GM03348 (cell line): ENCODE data around the gene NRARP.
A peak's percentile ranks its signal among the peaks of the same experiment; 100 is the strongest.

ENCODE experiments used
- DNase-seq: peaks from one replicate; pipeline ENCODE4 v3.0.0; 2012; ENCODE audit warnings: low spot score

NRARP gene

DNA sequence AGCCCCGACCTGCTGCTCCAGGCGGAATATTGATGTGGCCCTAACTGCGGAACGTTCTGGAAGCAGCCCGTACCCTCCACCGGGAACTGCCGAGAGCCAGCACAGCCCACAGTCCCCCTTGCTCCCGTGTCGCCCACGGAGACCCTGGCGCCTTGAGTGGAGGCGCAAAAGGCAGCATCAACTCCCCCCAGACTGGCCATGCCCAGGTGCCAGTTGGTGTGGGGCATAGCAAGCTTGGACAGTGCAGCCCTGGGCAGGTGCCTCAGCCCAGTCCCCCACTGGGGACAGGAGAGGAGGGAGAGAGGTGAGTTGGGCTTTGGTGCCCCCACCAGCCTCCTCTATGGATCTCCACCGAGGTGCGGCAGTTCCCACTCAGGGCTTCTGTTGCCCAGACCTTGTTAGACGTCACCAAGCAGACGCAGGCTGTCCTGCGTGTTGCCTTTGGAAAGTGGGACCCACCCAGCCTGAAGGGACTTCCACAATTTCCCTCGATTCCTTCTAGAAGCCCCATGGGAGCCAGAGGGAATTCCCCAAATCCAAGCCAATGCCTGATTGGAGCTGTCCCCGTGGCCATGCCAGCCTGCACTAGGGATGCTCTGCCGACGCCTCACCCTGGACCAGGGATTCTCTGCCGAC lies 19.8 kb upstream of the NRARP start:
- no peak for DNase-seq

DNA sequence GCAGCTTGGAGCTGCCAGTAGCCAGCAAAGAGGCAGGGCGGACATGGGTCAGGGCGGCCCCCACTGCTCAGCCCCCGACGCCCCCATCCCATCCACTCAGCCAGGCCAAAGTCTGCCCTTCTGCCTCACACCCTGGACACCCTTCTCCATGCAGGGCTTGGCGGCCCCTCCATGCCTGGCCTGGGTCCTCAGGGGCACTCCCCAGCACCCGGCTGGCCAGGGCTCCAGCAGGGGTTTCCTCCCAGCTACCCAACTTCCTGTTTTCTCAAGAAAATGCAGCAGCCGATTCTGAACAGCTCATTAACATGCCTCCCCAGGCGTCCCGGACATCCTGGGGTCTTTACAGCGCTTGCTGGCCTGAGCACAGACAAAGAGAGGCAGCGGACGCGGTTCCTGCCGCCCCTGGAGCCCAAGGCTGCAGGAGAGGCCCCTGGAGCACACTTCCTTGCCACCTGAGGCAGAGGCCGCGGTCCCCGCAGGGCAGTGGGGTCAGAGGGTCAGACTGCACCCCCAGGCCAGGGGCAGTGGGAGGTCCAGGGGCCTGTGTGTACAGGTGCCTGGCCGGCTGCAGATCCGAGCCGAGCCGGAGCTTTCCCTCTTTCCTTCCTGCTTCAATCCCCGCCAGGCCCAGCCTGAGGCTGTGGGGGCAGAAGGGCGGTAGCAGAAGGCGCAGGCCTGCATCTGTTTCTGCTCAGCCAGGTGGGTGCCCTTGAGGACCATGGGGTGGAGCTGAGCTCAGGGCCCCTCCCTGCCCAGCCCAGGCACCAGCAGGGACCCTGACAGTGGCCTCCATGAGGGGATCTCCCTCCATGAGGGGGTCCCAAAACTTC lies 18.7 kb upstream of the NRARP start:
- no peak for DNase-seq

DNA sequence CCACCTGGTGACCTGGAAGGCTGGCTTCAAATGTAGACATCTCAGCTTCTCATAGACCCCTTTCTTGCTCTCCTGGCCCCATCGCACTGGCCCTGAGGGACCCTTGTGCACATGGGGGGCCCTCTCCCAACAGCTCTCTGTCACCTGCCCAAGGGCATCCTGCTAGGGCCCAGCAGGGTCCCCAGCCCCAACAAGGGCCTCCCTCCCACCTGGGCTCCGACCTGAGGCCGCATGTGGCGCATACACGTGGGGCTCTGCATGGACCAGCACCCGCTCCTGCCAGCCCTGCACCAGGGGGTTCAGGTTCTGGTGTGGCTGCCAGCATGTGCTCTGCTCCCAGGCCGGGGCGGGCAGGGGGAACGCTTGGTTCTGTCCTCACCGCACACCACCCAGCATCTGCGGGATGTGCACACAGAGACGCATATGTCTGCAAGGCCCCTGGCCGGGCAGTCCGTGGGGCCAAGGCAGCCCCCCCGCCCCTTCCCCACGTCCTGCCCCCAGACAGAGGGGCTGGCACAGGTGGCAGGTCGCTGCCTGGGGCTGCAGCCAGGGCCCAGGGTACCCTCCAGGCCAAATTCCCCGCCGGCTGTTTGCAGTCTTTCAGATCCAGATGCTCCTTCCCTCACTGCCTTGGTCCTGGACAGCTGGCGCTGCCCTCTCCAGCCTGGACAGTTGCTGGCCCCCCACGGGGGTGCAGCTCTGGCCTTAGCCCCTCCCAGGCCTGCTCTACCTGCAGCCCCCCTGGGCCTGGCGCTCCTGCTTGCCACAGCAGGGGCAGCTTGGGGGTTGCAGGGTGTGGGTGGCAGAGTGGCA lies 17.9 kb upstream of the NRARP start:
- peak; percentile 8 for DNase-seq

DNA sequence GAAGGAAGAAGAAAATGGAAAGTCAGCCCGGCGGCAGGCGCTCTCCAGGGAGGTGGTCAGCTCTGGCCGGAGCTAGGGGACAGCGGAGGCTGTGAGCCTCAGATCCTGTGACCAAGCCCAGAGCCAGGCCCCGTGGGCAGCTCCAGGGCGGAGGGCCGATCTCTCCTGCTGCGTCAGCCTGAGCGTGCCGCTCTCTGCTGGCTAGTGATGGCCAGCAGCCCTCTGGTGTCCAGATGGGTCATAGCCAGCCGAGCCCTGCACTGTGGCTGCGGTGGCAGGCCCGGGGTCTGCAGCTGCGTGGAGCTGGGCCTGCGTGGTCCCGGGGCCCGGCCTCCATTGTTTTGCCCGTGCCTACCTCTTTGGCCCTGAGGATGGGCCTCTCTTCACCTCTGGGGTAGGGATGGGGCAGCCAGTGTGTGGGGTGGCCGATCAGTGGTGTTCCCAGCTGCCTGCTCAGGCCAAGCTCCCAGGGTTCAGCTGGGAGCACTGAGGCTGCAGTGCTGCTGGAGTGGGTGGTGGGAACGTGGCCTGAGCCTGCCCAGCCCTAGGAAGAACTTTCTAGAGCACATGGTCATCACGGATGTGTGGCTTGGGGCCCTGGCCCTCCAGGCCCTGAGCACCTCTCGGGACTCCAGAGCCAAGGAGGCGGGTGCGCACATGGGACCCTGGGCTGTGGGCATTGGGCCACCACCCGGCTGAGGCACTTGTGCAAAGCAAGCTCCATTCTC lies 17.1 kb upstream of the NRARP start:
- DNase-seq, result peak; percentile 64

DNA sequence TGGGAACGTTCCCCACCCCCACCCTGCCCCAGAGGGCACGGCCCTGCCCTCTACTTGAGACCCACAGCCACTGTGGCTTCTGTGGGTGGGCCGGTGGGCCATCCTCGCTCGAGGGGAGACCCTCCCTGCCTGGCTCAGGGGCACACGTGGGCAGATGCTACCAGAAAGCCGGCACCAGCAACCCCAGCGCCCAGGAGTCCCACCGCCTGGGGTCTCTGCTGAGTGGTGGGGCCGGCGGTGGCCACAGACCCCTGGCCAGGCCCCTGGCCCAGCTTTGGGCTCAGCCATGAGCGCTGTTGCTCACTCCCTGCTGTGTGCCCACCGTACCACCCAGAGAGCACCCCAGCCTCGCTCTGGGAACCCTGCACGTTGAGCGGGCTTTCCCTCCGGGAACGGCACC lies 16.5 kb upstream of the NRARP start:
- no peak for DNase-seq

DNA sequence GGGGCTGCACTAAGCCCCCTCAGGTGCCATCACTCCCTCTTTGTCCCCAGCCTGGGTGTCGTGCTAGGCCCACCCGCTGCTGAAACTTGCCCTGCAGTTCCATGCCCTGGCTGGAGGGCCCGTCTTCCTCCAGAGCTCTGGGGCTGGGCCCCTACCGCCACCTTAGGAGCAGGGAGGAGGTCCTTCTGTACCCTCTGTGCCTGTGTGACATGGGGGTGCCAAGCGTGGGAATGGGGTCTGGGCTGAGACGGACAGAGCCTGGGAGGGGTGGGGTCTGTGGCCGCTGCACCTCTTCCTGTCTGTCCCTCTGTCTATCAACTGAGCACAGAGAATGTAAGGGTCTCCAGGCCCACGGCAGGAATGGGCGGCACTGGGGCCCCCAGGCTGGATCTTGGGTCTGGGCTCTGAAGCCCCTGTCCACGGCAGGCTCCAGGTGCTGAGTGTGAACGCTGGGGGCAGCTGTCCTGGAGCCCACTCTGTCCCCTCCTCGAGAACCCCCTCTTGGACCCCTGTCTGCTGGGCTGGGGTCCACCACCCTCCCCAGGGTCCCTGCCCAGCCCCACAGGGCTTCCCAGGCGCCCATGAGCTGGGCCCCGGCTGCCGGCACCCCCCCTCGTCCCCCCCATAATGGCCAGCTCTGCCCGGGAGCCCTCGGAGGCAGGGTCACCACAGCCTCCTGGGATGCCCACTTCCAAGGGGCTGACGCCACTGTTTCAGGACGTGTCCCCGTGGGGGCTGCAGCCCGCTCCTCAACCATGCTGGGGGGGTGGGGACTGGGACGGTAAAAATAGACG lies 15.8 kb upstream of the NRARP start:
- peak; percentile 5 for DNase-seq

DNA sequence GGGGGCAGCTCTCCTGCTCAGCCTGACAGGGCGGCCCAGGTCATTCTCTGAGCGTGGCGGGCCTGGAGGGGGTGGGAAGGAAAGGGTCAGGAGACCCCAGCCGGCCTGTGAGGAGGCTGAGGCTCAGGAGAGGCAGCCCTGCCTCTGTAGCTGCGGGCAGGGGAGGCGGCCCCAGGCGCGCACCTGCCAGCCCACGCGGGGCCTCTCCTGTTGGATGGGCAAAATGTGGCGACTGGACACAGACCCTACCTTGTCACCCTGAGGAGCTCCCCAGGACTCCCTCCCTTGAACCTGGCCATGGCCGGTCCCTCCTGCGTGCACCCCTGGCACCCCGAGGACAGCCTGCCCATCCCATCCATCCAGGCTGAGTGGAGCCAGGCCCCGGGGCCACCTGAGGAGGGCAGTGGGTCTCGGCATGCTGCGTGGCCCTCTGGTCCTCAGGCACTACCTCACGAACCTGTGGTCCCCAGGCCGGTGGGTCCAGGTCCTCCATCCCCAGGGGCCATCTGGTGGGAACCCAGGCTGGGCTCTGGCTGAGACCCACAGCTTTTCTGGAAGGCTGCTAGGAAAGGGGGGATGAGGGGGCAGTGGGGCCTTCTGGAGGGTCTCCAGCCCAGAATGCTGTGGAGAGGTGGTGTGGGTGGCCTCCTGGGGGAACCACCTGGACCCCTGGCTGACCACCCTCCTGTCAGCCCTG lies 15.1 kb upstream of the NRARP start:
- DNase-seq, result peak; percentile 6

DNA sequence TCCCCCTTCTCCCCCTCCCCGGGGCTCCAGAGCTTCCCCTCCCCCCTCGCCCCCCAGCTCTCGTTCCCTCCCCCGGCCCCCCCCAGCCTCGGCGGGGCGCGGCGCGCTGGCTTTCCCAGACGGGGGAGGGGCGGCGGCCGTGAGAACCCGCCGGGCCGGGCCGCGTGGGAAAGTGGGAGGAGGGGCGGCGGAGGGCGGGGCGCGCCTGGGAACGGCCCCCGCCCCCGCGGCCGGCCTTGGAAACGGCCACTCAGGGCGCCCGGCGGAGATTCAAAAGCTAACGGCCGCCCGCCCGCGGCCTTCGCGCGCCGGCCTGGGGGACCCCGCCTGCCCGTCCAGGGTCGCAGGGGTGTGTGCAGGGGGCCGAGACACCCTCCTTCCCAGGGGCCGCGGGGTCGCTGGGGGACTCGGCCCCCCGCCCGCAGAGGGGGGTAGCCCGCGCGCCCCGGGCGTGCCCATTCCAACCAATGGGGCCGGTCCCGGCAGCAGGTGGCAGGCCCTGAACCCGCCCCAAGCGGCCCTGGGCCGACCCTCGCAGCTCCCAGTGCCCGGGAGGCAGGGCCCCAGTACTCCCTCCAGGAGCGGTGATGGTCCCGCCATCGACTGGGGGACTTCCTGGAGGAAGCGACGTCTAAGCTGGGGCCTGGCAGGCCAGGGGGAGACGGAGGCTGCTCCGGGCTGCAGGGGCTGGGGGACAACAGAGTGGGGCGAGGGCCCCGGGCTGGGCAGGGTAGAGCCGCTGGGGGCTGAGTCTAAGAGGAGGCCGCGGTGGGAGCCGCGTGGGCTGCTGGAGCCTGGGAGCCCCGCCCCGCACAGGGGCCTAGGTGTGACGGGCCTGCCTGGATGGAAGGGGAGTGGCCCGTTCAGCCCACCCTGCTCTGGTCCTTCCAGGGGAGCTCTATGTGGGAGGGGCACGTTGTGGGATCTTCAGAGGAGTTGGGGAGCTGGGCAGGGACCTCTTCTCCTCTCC lies 14.2 kb upstream of the NRARP start:
- DNase-seq, result peak; percentile 85

DNA sequence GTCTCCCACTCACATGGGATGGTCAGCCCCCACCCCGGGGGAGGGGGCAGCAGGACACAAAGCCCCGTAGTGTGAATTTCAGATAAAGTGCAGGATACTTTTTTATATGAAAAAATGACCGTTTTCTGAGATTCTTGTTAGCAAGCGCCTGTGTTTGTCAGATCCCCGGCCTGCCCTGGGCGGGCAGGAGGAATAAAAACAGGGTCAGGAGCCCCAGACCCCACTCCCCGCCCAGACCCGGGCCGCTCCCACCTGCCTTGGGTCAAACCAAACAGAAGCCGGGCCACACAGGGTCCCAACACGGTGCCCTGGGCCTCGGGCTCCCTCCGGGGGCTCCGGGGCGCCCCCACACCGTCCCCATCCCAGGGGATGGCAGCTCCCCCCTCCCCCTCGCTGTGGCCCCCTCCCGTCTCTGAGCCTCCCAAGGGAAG lies 13.5 kb upstream of the NRARP start:
- DNase-seq, result peak; percentile 20

DNA sequence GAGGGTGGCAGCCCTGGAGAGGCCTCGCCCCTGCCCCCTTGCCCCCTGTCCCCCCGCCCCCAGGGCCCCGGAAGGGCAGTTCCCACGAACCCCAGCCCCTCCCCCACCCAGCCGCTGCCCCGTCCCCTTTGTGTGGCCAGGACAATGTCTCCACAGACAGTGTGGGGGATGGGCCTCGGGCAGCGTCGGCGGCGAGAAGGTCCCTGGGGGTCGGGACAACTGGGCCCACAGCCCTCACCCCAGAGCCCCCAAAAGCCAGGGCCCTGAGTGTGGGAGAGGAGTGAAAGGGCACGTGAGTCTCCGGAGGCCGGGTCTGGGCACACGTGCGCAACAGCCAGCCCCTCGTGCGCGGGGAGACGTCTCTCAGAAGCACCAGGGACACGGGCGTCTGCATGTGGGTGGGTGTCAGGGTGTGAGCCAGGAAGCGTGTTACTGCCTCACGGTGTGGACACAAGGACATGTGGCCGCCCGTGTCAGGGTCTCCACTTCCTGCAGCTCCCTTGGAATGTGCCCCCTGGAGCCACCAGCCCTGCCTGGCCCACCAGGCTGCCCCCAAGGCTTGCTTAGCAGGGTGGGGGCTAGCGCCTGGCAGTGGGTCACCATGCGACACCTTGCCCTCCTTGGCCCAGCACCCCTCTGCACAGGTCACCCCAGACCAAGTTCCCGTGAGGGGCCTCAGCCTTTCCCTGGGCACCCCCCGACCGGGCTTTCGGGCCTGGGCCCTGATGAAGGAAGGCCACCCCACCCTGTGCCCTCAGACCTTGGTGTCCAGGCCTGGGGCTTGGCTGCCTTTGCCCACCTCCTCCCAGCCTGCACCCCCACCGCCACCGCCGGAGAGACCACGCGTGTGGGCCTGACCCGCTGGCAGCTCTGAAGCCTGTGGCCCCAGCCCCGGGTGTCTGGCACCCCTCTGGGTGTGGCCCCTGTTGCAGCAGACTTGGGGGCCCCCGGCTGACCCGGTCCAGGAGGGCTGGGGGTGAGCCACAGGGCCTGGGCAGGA lies 12.8 kb upstream of the NRARP start:
- DNase-seq, result peak; percentile 8

DNA sequence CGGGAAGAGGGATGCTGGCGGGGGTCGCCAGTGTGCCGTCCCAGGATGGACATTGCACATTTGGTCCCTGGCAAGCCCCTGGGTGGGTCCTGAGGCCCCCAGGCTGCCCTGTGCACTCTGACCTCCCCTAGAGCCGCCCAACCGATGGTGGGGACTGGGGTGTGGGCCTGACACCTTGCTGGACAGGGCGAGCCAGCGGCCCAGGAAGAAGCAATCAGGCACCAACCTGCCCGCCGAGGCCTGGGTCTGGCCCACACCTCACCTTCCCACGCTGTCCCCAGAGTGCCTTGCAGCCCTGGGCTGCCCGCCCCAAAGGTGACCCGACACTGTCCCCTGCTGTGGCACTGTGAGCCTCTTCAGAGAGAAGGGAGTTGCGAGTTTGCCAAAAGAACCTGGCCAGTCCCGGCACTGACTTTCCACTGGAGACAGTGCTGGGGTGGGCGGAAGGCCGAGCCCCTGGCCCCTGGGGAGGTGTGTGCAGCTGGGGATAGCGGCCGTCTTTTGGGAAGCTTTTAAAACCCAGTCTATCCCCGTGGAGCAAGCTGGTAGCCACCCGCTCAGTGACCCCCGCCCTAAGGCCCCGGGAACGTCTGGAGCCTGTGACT lies 12.0 kb upstream of the NRARP start:
- peak; percentile 5 for DNase-seq

DNA sequence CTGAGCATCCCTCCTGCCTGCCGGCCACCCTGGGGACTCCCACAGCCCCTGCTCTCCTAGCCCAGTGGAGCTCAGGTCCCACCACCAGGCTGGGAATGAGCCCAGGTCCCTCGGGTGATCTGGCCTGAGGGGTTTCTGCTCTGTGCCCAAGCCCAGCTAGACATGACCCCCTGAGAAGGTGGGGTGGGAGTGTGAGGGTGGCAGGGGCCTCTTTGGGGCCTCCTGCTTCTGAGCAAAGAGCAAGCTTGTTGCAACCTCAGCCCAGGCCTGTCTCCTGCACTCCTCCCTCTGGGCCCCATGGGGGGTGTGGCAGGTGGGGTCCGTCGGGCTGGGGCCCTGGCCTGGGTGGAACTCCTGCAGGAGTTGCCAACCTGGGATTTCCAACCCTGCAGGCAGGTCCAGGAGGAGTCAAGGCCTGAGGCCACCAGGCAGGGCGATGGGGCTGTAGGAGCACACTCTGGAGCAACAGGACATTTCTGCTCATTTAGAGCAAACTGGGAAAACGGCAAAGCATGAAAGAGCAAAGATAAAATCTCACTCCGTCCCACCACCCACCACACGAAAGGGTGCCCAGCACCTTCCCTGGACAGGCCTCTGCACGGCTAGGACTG lies 11.4 kb upstream of the NRARP start:
- DNase-seq, result peak; percentile 11

DNA sequence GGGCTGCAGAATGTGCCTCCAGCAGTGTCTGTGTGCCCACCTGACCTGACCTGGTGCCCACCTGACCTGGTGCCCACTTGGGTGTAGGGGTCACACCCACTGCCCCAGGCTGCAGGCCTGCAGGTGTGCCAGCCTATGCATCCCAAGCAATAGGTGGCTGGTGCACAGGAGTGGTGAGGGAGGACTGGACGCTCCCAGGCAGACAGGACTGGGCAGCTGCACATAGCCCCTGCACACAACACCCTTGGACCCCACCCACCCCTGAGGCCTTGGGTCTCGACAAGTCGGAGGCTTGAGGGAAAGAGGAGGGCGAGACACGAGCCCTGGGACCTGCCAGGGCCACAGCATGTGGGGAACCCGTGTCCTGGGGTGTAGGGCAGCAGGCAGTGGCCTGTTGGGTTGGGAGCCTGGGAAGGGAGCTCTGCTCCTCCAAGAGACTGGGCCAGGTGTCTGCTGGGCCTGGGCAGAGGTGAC lies 10.8 kb upstream of the NRARP start:
- DNase-seq, result peak; percentile 7

DNA sequence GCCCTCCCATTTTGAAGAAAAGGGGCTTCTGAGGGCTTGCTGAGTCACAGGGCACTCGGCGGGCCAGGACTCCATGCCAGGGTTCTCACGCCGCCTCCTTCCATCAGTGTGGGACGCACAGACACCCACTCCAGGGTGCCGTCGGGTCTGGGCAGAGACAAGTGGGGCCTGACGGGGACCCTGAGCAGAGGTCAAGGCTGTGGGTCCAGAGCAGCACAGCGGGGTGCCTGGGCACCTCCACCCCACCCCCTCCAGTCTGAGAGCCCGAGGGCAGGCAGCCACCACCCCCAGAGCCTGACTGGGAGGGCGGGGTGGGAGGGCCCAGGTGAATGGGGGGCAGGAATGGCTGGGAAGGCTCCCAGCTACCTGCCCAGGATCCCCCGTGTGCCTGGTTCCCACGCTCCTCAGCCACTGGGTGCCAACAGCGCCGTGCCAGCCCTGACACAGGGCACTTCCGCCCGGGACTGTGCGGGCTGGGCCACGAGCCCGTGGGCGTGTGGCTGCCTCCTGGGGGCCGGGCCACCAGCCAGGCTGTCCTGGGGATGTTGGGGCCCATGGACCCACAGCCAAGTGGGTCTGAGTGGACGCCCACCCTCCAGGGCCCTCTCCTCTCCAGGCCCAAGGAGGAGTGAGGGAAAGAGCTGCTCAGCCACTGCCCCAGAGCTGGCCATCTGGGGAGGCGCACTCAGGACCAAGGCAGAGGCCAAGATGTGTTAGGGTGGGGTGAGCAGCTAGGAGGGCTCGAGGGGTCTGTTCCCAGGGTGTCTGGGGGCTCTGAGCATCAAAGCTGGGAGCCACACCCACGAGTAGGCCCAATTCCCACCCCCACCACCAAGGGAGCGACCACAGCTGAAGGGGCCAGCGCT lies 10.1 kb upstream of the NRARP start:
- DNase-seq, result peak; percentile 6

DNA sequence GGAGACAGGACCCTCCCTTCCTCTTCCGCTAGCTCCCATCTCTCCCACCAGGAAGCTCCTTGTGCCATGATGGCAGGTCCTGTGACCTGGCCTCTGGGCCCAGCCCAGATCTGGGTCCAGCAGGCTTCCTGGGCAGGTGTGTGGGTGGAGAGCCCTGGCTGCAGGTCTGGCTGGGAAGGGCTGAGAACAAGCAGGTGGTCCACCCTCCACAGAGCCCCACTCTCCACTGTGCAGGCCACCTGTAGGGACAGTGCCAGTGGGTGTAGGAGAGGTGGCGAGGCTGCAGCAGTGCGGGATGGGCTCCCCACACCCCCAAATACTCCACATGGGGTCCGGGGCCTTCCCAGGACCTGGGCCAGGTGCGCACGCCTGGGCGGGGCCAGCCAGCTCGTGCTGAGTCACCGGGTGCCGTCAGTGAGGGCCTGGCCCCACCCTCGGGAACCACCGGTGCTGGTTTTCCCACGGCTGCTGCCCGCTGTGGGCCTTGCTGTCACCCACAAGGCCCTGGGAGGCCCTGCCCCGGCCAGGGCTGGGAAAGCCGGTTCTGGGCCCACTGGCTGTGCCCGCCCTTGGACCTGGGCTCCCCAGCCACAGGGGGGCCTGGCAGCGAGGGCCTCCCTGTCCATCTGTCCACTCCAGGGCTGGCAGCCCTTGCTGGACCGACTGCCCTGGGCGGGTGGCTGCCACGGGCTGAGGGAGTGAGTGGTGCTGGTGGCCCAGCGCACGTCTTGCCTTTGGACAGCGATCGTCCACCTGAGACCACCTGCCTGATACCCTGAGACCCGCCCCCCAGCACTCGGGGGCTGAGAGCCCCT lies 9.3 kb upstream of the NRARP start:
- peak; percentile 7 for DNase-seq
